ENCODE data around the gene TFPI2.

TFPI2 gene

GRCh38 chr7:93910076-93910994 lies 19.8 kb upstream of the TFPI2 start:
- no peak for DNase-seq (ENCODE audit: extremely low spot score, insufficient read length, low read depth)
- no peak for FAIRE-seq

- FAIRE-seq (no peak), DNase-seq (ENCODE audit: extremely low spot score, insufficient read length, low read depth) (no peak)
Measured at GRCh38 chr7:93906267-93906666, 15.7 kb upstream of the TFPI2 start, which contains the start of gene GNGT1. Gene GNGT1, plus strand, starts transcription at chr7:93906567. Its CDS starts 180 bp downstream, at chr7:93906747.

- peak; percentile 69 for FAIRE-seq
- no peak for DNase-seq (ENCODE audit: extremely low spot score, insufficient read length, low read depth)
Measured at GRCh38 chr7:93902777-93903423, 12.3 kb upstream of the TFPI2 start.

GRCh38 chr7:93897680-93898079 lies 7.1 kb upstream of the TFPI2 start:
- FAIRE-seq (no peak), DNase-seq (ENCODE audit: extremely low spot score, insufficient read length, low read depth) (no peak)

GRCh38 chr7:93895859-93896600 lies 5.5 kb upstream of the TFPI2 start:
- no peak for DNase-seq (ENCODE audit: extremely low spot score, insufficient read length, low read depth)
- no peak for FAIRE-seq

GRCh38 chr7:93894966-93895640 lies 4.5 kb upstream of the TFPI2 start:
- DNase-seq (ENCODE audit: extremely low spot score, insufficient read length, low read depth) (no peak), FAIRE-seq (no peak)

GRCh38 chr7:93894426-93894825 lies 3.9 kb upstream of the TFPI2 start:
- FAIRE-seq (no peak), DNase-seq (ENCODE audit: extremely low spot score, insufficient read length, low read depth) (no peak)

- DNase-seq (ENCODE audit: extremely low spot score, insufficient read length, low read depth) (no peak), FAIRE-seq (peak; percentile 56)
Measured at GRCh38 chr7:93890041-93890463, 501 bp downstream of the TFPI2 start.

GRCh38 chr7:93889261-93889660 lies 1.3 kb downstream of the TFPI2 start:
- FAIRE-seq, result no peak
- no peak for DNase-seq (ENCODE audit: extremely low spot score, insufficient read length, low read depth)

GRCh38 chr7:93884541-93884940 lies 6.0 kb downstream of the TFPI2 start:
- no peak for FAIRE-seq
- DNase-seq (ENCODE audit: extremely low spot score, insufficient read length, low read depth), result no peak

- DNase-seq (ENCODE audit: extremely low spot score, insufficient read length, low read depth), result no peak
- no peak for FAIRE-seq
Measured at GRCh38 chr7:93883917-93884345, 6.6 kb downstream of the TFPI2 start.

- no peak for DNase-seq (ENCODE audit: extremely low spot score, insufficient read length, low read depth)
- no peak for FAIRE-seq
Measured at GRCh38 chr7:93883078-93883916, 7.3 kb downstream of the TFPI2 start.

- FAIRE-seq (no peak), DNase-seq (ENCODE audit: extremely low spot score, insufficient read length, low read depth) (no peak)
Measured at GRCh38 chr7:93882468-93882867, 8.1 kb downstream of the TFPI2 start.

- DNase-seq (ENCODE audit: extremely low spot score, insufficient read length, low read depth), result no peak
- no peak for FAIRE-seq
Measured at GRCh38 chr7:93879356-93879755, 11.2 kb downstream of the TFPI2 start.

GRCh38 chr7:93877742-93878141 lies 12.8 kb downstream of the TFPI2 start:
- no peak for DNase-seq (ENCODE audit: extremely low spot score, insufficient read length, low read depth)
- no peak for FAIRE-seq

- DNase-seq (ENCODE audit: extremely low spot score, insufficient read length, low read depth) (no peak), FAIRE-seq (no peak)
Measured at GRCh38 chr7:93873998-93874574, 16.5 kb downstream of the TFPI2 start.

- DNase-seq (ENCODE audit: extremely low spot score, insufficient read length, low read depth), result no peak
- FAIRE-seq, result no peak
Measured at GRCh38 chr7:93866886-93867285, 23.7 kb downstream of the TFPI2 start.

- no peak for DNase-seq (ENCODE audit: extremely low spot score, insufficient read length, low read depth)
- FAIRE-seq, result no peak
Measured at GRCh38 chr7:93862651-93863050, 27.9 kb downstream of the TFPI2 start.
